Ishikawa (cell line): ENCODE data around the gene TANC1.

Source experiments
- CEBPB ChIP-seq: IDR thresholded peaks from 2 replicates; pipeline ENCODE4 v1.6.1; 2012
- CREB1 ChIP-seq: IDR thresholded peaks from 2 replicates; pipeline ENCODE4 v1.6.1; 2012; ENCODE audit warnings: low read depth
- EGR1 ChIP-seq: IDR thresholded peaks from 2 replicates; pipeline ENCODE4 v1.6.1; 2012
- EP300 ChIP-seq: IDR thresholded peaks from 2 replicates; pipeline ENCODE4 v1.6.1; 2012; ENCODE audit warnings: borderline replicate concordance
- FOXM1 ChIP-seq: IDR thresholded peaks from 2 replicates; pipeline ENCODE4 v1.6.1; 2012; ENCODE audit warnings: low read depth, borderline replicate concordance
- MAX ChIP-seq: IDR thresholded peaks from 2 replicates; pipeline ENCODE4 v1.6.1; 2012
- NFIC ChIP-seq: IDR thresholded peaks from 2 replicates; pipeline ENCODE4 v1.6.1; 2012
- RAD21 ChIP-seq: IDR thresholded peaks from 2 replicates; pipeline ENCODE4 v1.6.1; 2012; ENCODE audit warnings: low read depth
- REST ChIP-seq: IDR thresholded peaks from 2 replicates; pipeline ENCODE4 v1.6.1; 2012; ENCODE audit warnings: low read depth, mild to moderate bottlenecking
- TAF1 ChIP-seq: IDR thresholded peaks from 2 replicates; pipeline ENCODE4 v1.6.1; 2012; ENCODE audit warnings: low read depth, mild to moderate bottlenecking
- TCF12 ChIP-seq: IDR thresholded peaks from 2 replicates; pipeline ENCODE4 v1.6.1; 2012; ENCODE audit warnings: low read depth
- TEAD4 ChIP-seq: IDR thresholded peaks from 2 replicates; pipeline ENCODE4 v1.6.1; 2012
- USF1 ChIP-seq: IDR thresholded peaks from 2 replicates; pipeline ENCODE4 v1.6.1; 2012
- YY1 ChIP-seq: IDR thresholded peaks from 2 replicates; pipeline ENCODE4 v1.6.1; 2012; ENCODE audit warnings: low read depth
- ZBTB7A ChIP-seq: IDR thresholded peaks from 2 replicates; pipeline ENCODE4 v1.6.1; 2012; ENCODE audit warnings: low read depth

TANC1 gene

GRCh38 chr2:159108181-159108893 lies 139.9 kb downstream of the TANC1 start:
- no peak for TF ChIP-seq YY1
- TF ChIP-seq EP300 = no peak
- TF ChIP-seq TCF12 = no peak

- TF ChIP-seq FOXM1 (no peak), YY1 (no peak), MAX (no peak), EGR1 (no peak), TAF1 (no peak), EP300 (no peak), TEAD4 (no peak), TCF12 (no peak), ZBTB7A (no peak), RAD21 (no peak), NFIC (no peak)
Measured at GRCh38 chr2:159109517-159109916, 141.1 kb downstream of the TANC1 start.

- TF ChIP-seq FOXM1 (no peak), ZBTB7A (no peak), TAF1 (no peak), RAD21 (no peak), MAX (no peak), EGR1 (no peak), NFIC (no peak), CREB1 (no peak), CEBPB (no peak), YY1 (no peak), REST (no peak), USF1 (no peak), EP300 (no peak), TCF12 (no peak), TEAD4 (no peak)
Measured at GRCh38 chr2:159110784-159111183, 142.3 kb downstream of the TANC1 start.

GRCh38 chr2:159111346-159111927 lies 143.0 kb downstream of the TANC1 start:
- TF ChIP-seq YY1 (0 out of 2 replicates have a peak, but pooled peaks have one; percentile 9), EGR1 (no peak), RAD21 (no peak; the same call in 1 of the 2 replicates), TEAD4 (0 out of 2 replicates have a peak, but pooled peaks have one; percentile 6)

GRCh38 chr2:159114835-159115234 lies 146.4 kb downstream of the TANC1 start:
- TF ChIP-seq REST = no peak
- no peak for TF ChIP-seq TAF1
- TF ChIP-seq EP300 = no peak
- TF ChIP-seq RAD21 = no peak
- TF ChIP-seq YY1 = no peak
- TF ChIP-seq MAX = no peak
- no peak for TF ChIP-seq CEBPB
- TF ChIP-seq TEAD4 = no peak
- no peak for TF ChIP-seq FOXM1
- no peak for TF ChIP-seq CREB1
- TF ChIP-seq EGR1 = no peak
- TF ChIP-seq USF1 = no peak
- no peak for TF ChIP-seq NFIC
- TF ChIP-seq ZBTB7A = no peak
- TF ChIP-seq TCF12 = no peak
